HG02610 (cell line): ENCODE results near the gene CBFA2T2.
"Not testable (repeated sequence)": the region's sequence is repeated elsewhere in the genome, so short reads cannot be mapped to it uniquely, and the experiment has no call there.

ENCODE experiments used
- ATAC-seq: cut with Tn5 transposase; IDR thresholded peaks from one replicate; pipeline ENCODE4 v1.9.1; 2021; ENCODE audit warnings: mild to moderate bottlenecking, moderate library complexity; ENCODE audit not compliant: unreplicated experiment

Gene CBFA2T2

DNA sequence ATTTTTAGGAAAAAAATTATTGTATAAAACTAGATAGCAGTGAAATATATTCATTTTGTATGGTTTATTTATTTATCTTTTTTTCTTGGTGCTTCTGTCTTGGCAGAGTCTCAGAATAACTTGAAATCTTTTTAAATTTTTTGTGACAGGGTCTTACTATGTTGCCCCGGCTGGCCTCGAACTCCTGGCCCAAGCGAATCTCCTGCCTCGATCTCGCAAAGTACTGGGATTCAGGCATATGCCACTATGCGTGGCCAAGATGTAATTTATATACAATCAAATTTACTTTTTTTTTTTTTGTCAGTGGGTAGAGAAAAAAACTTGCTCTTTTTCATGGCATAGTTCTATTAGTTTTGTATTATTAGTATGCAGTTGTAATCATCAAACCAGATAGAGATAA, 13.7 kb downstream of the CBFA2T2 start:
- ATAC-seq, result no peak

DNA sequence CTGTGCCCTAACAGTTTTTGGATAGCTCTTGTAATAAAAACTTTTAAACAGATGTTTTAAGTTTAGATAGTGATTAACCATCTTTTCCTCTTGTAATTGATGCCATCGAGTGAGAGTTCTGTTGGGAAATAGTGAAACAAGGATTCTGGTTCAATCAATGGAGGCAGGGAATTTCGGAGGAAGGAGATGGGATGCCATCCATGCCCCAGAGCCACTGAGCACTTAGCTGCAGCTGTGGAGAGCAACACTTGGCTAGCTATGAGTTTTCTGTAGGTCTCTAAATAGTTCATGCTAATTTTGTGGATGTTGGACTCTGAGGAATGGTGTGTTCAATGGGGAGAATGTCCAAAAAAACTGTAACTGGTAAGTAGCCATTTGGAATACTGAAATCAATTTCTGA, 16.7 kb downstream of the CBFA2T2 start:
- no peak for ATAC-seq

DNA sequence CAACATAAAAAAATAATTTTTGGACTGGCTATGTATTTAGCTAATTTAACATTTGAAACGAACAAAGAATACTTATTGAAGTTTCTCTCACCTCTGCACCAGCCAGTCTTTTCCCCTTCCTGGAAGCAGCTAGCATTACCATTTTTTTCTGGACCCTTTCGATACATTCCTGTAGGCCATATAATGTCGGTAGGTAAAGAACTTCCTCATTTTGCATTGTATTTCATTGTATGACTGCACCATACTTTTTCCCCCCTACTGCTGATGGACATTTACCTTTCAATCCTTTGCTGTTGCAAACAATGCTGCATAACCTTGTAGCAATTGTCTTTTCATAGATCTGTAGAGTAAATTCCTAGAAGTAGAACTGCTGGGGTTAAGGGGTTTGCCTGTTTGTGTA, 17.6 kb downstream of the CBFA2T2 start:
- no peak for ATAC-seq

DNA sequence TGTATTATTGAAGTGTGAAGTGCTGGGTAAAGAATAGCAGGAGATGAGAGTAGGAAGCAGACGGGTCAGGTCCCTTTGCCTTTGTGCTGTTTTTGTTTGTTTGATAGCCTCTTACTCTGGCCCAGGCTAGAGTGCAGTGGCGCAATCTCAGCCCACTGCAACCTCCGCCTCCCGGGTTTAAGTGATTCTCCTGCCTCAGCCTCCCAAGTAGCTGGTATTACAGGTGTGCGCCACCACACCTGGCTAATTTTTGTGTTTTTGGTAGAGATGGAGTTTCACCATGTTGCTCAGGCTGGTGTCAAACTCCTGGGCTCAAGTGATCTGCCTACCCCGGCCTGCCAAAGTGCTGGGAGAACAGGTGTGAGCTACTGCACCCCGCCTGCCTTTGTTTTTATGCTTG, 18.1 kb downstream of the CBFA2T2 start:
- ATAC-seq, result not testable (repeated sequence)

DNA sequence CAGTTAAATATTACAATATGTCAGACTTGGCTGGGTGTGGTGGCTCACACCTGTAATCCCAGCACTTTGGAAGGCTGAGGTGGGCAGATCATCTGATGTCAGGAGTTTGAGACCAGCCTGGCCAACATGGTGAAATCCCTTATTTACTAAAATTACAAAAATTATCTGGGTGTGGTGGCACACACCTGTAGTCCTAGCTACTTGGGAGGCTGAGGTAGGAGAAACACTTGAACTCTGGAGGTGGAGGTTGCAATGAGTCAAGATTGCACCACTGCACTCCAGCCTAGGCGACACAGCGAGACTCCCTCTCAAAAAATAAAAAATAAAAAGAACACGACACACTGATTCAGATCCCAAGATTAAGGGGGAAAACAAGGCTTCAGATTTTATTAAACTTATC, 19.2 kb downstream of the CBFA2T2 start:
- ATAC-seq, result not testable (repeated sequence)

DNA sequence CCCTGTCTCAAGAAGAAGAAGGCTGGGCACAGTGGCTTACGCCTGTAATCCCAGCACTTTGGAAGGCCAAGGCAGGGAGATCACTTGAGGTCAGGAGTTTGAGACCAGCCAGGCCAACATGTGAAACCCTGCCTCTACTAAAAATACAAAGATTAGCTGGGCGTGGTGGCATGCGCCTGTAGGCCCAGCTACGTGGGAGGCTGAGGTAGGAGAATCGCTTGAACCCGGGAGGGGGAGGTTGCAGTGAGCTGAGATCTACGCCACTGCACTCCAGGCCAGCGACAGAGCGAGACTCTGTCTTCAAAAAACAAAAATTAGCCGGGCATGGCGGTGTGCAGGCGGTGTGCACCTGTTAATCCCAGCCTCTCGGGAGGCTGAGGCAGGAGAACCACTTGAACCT, 22.0 kb downstream of the CBFA2T2 start:
- not testable (repeated sequence) for ATAC-seq

DNA sequence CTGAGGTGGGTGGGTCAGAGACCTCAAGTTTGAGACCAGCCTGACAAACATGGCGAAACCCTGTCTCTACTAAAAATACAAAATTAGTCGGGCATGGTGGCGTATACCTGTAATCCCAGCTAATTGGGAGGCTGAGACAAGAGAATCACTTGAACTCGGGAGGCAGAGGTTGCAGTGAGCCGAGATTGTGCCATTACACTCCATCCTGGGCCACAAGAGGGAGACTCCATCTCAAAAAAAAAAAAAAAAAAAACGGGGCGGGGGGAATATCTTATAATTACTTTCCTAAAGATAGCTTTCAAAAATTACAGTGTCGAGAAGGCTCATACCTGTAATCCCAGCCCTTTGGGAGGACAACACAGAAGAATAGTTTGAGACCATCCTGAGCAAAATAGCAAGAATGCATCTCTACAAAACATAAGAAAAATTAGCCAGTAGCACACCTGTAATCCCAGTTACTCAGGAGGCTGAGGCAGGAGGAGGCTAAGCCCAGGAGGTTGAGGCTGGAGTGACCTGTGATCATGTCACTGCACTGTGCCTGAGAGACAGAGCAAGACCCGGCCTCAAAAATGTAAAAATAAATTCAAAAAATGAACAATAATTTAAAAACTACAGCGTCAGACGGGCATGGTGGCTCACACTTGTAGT, 25.8 kb downstream of the CBFA2T2 start:
- ATAC-seq, result no peak

DNA sequence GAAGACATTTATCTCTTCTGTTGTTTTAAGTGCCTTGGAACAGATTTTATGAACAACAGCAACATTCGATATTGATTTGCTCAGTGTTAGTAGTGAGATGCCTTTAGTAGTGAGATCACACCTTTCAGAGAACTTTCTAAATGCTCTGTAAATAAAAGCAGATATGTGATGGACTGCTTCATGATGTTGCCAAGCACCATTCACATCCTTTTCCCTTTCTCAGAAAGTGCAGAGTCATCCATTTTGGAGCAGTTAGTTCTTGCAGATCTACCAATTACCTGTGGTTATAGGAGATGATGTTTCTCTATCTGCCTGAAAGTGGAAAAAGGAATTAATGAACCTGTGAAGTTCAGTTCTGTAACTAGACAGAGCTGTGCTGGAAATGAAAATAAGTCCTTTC, 27.0 kb downstream of the CBFA2T2 start:
- ATAC-seq, result no peak

DNA sequence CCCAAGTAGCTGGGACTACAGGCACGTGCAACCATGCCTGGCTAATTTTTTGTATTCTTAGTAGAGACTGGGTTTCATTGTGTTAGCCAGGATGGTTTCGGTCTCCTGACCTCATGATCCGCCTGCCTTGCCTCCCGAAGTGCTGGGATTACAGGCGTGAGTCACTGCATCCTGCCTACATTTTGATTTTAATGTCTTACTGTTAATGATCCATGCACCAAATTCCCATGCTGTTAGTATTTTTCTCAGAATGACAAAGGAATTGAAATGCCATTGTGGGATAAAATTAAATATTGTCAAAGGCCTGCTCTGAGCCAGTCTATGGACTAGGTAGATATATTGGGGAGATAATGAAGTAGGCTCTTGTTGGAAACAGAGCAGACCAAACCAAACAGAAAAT, 28.2 kb downstream of the CBFA2T2 start:
- no peak for ATAC-seq

DNA sequence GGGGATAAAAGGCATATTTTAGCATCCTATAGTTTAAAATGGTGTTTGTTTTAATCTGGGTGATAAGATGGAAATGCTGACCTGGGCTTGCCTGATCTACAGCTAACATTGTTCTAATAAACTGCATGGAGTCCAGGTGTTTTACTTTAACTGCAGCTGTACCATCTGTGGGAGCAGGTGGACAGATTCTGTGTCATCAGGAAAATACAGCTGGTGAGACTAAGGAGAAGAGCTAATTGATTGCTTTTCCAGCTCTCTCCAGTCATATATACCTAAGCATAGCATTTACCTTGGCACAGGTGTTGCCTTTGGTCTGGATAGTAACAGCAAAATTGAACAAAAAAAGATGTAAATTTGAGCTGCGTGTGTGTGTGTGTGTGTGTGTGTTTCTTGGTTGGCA, 31.6 kb downstream of the CBFA2T2 start:
- ATAC-seq, result no peak

DNA sequence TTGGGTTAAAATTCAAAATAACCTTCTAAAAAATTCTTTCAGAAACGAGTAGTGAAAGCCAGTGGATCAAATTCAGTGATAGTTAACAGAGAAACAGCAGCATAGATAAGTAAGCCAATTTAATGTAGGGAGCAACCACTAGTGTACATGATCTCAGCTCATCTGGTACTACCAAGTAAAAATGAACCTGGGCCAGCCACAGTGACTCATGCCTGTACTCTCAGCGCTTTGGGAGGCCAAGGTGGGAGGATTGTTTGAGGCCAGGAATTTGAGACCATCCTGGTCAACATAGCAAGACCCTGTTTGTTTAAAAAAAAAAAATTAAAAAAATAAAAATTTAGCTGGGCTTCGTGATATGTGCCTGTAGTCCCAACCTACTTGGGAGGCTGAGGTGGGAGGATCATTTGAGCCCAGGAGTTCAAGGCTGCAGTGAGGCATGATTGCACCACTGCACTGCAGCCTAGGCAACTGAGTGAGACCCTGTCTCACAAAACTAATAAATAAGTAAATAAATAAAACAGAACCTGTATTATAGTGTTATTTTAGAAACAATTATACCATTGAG, 32.4 kb downstream of the CBFA2T2 start:
- no peak for ATAC-seq

DNA sequence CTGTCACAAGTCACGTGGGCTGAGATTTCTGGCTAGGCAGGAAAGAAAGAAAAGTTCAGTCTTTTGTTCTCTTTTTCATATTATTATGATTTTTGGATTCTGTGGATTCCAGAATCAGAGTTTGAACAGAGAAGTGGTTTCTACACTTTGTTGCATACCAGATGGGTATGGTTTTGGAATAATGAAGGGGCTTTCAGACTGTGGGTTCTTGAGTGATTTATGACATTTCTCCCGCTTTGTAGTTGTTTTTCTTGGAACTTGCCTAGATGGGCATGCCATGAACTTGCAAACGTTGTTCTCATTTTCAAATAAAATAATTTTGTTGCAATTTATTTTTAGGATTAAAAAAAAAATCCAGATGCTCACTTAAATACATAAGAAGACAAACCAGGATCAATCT, 34.4 kb downstream of the CBFA2T2 start:
- no peak for ATAC-seq

DNA sequence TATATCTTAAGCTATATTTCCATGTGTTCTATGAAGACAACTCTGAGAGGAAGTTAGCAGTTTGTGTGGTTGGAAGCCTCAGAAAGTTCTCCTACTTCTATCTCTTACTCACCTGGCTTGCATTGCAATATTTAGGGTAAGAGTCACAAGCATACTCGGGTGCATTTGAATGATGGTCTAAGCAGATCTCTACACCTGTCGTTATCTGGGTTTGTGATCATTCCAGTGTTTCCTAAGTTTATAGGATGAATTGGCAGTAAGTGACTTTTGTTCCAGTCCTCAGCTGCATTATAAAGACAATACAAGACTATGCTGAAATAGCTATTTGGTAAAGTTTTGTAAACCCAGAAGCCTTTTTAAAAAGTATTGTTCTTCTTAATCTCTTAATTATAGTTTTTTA, 36.9 kb downstream of the CBFA2T2 start:
- no peak for ATAC-seq

DNA sequence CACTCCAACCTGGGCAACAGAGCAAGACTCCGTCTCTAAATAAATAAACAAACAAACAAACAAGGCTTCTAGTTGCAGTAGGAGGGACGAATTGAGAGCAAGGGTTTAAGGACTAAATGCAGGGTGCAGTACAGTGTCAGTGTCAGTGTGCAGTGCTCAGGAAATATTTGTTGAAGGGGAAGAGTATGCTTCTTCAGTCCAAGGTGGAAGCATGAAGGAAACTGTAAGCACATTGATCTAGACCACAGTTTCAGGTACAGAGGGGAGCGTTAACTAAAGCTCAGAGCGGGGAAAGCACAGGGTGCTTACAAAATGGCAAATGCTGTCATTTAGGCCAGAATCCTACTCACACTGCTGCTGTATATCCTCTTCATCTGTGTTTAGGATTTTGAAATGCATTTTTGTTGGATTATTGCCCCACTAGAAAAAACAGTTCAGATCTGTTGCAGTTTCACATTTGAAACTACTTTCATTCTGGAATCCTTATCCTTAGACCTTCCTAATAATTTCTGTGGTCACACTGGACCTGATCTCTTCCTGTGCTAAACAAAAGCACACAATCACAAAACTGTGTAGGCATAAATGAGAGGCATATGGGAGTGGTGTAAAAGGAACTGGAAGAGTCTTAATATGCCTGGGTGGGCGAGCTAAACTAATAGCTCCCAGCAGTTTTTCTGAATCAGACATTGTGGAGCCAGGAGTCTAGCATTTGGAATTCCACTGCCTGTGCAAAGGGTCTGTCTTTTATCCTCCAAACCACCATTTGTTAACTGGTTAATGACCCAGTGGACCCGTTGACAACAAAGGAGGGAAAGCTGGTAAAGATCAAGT, 41.4 kb downstream of the CBFA2T2 start:
- ATAC-seq, result no peak

DNA sequence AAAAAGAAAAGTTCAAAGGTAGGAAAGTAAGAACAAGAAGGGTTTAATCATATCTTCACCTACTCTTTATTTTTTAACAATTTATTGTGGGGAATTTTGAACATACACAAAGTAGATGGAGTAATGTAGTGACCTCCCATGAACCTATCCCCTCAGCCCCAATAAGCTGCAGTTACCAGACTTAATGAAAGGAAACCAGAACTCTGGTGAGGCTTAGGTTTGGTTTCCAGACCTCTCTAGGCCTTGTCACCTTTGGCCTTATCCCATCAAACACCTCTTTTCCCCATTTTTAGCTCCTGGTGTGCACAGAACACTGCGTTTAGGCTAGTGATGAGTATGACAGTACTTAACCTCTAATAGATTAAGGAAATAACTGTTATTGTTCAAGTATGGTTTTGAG, 42.0 kb downstream of the CBFA2T2 start:
- ATAC-seq, result no peak

DNA sequence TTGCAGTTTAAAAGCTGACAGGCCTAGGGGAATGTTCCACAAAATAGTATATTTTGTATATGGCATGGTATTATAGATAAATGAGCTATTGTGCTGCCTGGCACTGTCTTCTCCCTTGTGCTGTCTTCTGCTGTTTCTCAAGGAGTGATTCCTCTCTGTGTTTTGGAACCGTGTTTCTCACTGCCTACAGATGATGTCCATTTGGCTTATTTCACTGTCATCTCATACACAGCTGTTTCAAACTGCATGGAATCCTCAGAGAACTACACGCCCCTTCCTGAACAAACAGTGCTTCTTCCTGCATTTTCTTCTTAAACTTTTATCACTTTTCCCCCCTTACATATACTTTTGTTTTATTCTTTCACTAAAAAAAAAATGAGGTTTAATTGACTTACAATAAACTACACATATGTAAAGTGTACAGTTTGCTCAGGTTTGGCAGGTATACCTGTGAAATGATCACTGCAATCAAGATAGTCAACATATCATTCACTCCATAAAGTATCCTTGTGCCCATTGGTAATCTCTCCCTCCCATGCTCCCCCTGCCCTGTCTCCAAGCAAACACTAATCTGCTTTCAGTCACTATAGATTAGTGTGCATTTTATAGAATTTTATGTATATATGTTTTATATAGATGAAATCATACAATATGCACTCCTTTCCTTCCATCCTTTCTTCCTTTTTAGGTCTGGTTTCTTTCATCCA, 43.0 kb downstream of the CBFA2T2 start:
- ATAC-seq, result no peak

DNA sequence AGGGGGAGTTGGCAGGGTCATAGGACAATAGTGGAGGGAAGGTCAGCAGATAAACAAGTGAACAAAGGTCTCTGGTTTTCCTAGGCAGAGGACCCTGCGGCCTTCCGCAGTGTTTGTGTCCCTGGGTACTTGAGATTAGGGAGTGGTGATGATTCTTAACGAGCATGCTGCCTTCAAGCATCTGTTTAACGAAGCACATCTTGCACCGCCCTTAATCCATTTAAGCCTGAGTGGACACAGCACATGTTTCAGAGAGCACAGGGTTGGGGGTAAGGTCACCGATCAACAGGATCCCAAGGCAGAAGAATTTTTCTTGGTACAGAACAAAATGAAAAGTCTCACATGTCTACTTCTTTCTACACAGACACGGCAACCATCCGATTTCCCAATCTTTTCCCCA, 45.8 kb downstream of the CBFA2T2 start:
- not testable (repeated sequence) for ATAC-seq

DNA sequence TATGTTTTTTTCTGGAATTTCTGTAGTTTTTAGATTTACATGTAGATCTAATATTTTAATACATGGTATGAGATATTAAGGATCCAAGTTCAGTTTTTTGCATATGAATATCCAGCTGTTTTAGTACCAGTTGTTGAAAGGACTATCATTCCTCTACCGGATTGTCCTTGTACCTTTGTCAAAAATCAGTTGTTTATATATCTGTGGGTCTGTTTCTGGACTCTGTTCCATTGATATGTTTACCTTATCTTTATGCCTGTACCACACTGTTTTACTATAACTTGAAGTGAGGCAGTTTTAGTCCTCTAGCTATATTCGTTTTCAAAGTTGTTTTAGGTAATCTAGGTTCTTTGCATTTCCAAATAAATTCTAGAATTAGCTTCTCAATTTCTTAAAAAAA, 47.7 kb downstream of the CBFA2T2 start:
- no peak for ATAC-seq

DNA sequence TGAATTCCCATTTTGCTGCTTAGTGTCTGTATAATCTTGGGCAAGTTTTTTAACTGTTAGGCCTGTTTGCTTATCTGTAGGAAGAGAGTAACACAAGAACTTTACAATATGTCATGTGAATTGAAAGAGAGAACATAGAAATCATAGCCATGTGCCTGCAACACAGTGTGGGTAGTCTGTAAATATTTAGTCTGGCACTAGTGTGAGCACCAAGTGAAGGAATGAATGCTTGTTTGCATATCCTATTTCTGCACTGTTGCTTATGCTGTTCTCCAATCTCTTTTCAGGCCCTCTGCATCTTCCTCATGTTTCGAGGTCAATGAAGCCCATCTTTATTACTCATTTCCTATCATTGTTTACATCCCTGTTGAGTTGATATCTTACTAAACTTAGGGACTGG, 49.2 kb downstream of the CBFA2T2 start:
- no peak for ATAC-seq

DNA sequence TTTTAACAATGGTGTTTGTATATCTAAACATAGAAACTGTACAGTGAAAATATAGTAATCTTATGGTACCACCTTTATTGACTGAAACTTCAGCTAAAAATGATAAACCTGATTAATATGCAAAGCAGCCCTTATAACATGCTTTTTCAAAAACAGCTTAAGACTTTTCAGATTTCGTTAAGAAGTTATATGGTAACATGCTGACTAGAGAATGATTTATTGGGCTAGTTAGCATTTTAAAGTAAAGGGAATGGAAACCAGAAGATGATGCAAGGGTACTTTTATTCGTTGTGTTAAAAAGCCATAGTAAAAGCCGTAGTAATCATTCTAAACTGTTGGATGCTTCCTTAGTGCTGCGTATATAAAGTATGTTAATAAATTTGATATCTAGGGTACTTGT, 50.5 kb downstream of the CBFA2T2 start:
- ATAC-seq, result no peak

DNA sequence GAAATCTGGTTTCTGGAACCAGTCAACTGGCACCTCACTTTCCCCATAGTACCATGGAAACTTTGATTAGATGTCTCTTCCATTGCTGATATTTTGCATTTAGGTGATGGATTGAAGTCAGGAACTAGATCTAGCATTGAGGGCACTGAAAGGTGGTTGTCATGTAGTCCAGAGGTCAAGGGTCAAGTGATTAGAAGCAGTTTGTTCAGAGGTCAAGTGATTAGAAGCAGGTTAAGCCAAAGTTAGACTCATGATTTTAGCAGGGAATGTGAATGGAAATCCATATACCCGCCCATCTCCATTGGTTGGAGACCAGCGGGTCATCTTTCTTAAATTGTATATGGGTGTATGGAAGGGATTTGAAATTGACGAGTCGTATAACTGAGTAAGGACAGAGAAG, 51.2 kb downstream of the CBFA2T2 start:
- no peak for ATAC-seq

DNA sequence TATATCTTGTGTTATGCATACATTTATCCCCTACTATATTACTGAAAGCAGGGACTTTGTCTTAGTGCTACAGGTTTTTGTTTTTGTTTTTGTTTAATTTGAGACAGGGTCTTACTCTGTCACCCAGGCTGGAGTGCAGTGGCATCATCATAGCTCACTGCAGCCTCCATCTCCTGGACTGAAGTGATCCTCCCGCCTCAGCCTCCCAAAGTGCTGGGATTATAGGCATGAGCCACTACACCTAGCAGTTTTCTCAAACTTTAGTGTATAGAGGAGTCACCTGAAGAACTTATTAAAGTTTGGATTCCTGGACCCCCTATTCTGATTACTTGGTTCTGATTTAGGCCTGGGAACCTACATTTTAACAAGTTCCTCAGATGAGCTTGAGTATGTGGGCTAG, 51.9 kb downstream of the CBFA2T2 start:
- no peak for ATAC-seq
